Kidney (tissue), 14 donors: ENCODE measurements around the gene ENTPD1. TPM values are rescaled to one million over a fixed set of nuclear protein-coding genes. Genes with fewer than 3 reads are reported as not detected.
A peak's percentile ranks its signal among the peaks of the same experiment; 100 is the strongest.
"Not testable (repeated sequence)": the region's sequence is repeated elsewhere in the genome, so short reads cannot be mapped to it uniquely, and the experiment has no call there.

ENCODE experiments used
- DNase-seq, 5 donors: peaks; one replicate each; pipeline ENCODE4 v3.0.0-alpha.2; 2013 to 2020
- FAIRE-seq: peaks from 2 replicates; lab custom pipeline; 2012; peaks lifted over from hg19 to GRCh38; lab: Jason Lieb, UNC
- H3K27ac ChIP-seq, 2 donors: one replicate each; pipeline ENCODE4 v1.7.0; 2013; ENCODE audit warnings: low read depth in 2 of 2, low read length in 2 of 2, inconsistent platforms in 1 of 2
- H3K27me3 ChIP-seq: one replicate; pipeline ENCODE4 v1.7.1; 2013; ENCODE audit warnings: low read length, inconsistent platforms; ENCODE audit not compliant: control insufficient read depth, insufficient read depth
- H3K36me3 ChIP-seq, 3 donors: one replicate each; pipeline versions ENCODE4 v1.7.0 to v1.7.1; 2013; ENCODE audit warnings: low read length in 3 of 3, control low read depth in 1 of 3, inconsistent platforms in 1 of 3; ENCODE audit not compliant: insufficient read depth in 3 of 3, control insufficient read depth in 2 of 3
- H3K4me1 ChIP-seq, 3 donors: one replicate each; pipeline versions ENCODE4 v1.7.0 to v1.7.1; 2013; ENCODE audit warnings: low read length in 3 of 3, inconsistent platforms in 1 of 3, low read depth in 1 of 3; ENCODE audit not compliant: control insufficient read depth in 2 of 3, insufficient read depth in 2 of 3
- H3K4me3 ChIP-seq, 3 donors: one replicate each; pipeline versions ENCODE4 v1.7.0 to v1.8.1; 2013; ENCODE audit warnings: low read length in 3 of 3, control low read depth in 1 of 3, inconsistent platforms in 1 of 3
- H3K9ac ChIP-seq, 3 donors: one replicate each; pipeline versions ENCODE4 v1.7.0 to v1.7.1; 2013; ENCODE audit warnings: low read length in 3 of 3, control low read depth in 1 of 3, inconsistent platforms in 1 of 3
- H3K9me3 ChIP-seq, 3 donors: one replicate each; pipeline versions ENCODE4 v1.7.0 to v1.7.1; 2013; ENCODE audit warnings: low read length in 3 of 3, control low read depth in 1 of 3, inconsistent platforms in 1 of 3; ENCODE audit not compliant: control insufficient read depth in 2 of 3, insufficient read depth in 1 of 3
- CTCF ChIP-seq: IDR thresholded peaks from 3 replicates; pipeline ENCODE4 v1.5.1; 2012; ENCODE audit warnings: mild to moderate bottlenecking, moderate library complexity, borderline replicate concordance; ENCODE audit not compliant: insufficient read depth; ENCODE audit errors: extremely low read depth
- intact Hi-C: fragments of 100-400 bp; cut with DNase I; formaldehyde crosslinking; loops from one replicate; pipeline ENCODE4 v1.11.1; 2022
- polyA plus RNA-seq: library from polyadenylated mRNA; stranded (reverse); fragments of 350-450 nt; fragmentation: Illumina TruSeq; extraction: RNeasy Lipid Tissue Mini Kit (QIAGEN cat#74804); gene quantifications from one replicate; pipeline ENCODE4 v1.2.3, GENCODE V29; 2014; ENCODE audit warnings: low read depth, low replicate concordance; ENCODE audit not compliant: insufficient read depth
- total RNA-seq: library from RNA; stranded (reverse); fragmentation: NEBNext Ultra II Directional; extraction: Animal tissue kit (Norgen Biotek cat#: 25700); gene quantifications from one replicate; pipeline ENCODE4 v1.2.1, GENCODE V29; 2021
- donor health status: control.
- donor health status: control.
- donor health status: control.
- donor health status: control.
- donor health status: control.
- donor health status: DM: yes; HTN: yes; CAD: no.
- donor health status: Normal renal cell carcinoma (clear cell type).

ENTPD1 gene
- total and polyA plus RNA-seq, 2 donors from 2014 or later: 5.2 to 36.6 TPM

GRCh38 chr10:95907456-95908253 is 151.7 kb downstream of the ENTPD1 start, which contains the start of gene CC2D2B:
CC2D2B (plus strand) TSS chr10:95907975; CDS start chr10:95911324, 3,349 bp downstream.
- peaks cover 0 to 5% (median 3%) of the 10 kb centered on the region in 3 donors for H3K4me1 ChIP-seq
- peaks cover 0 to 4% (median 3%) of the 10 kb centered on the region in 3 donors for H3K36me3 ChIP-seq
- H3K27me3 ChIP-seq: no peaks in the 10 kb centered on the region
- H3K27ac ChIP-seq: peak within 1 kb of the TSS; percentile 58 to 92
- H3K4me3 ChIP-seq: peak within 1 kb of the TSS; percentile 77 to 93 (median 91)
- DNase-seq (peak; percentile 90 to 95 (median 93)), FAIRE-seq (no peak)
- H3K9me3 ChIP-seq: no peaks in the 10 kb centered on the region
- H3K9ac ChIP-seq: peak within 1 kb of the TSS; percentile 52 to 88 (median 56)
- TF ChIP-seq CTCF: no peak
- intact Hi-C loops: no loop called here

- DNase-seq (no peak), FAIRE-seq (no peak)
- Histone ChIP-seq H3K27me3 (no peaks in the 10 kb centered on the region), H3K9ac (no peak overlapping the region), H3K4me3 (peak overlapping the region; percentile 77 to 93 (median 91)), H3K9me3 (no peaks in the 10 kb centered on the region), H3K36me3 (peaks cover 0 to 2% (median 0%) of the 10 kb centered on the region in 3 donors), H3K27ac (no peak overlapping the region), H3K4me1 (peaks cover 0 to 4% (median 3%) of the 10 kb centered on the region in 3 donors)
- no peak for TF ChIP-seq CTCF
- intact Hi-C loops: no loop called here
These were observed 152.5 kb downstream of the ENTPD1 start for GRCh38 chr10:95908450-95908849.

GRCh38 chr10:95909561-95909960 is 153.6 kb downstream of the ENTPD1 start:
- no peak for FAIRE-seq
- no peaks in the 10 kb centered on the region for H3K9me3 ChIP-seq
- TF ChIP-seq CTCF: no peak
- no peak overlapping the region for H3K9ac ChIP-seq
- H3K27me3 ChIP-seq: no peaks in the 10 kb centered on the region
- intact Hi-C loops: no loop called here
- H3K36me3 ChIP-seq: no peaks in the 10 kb centered on the region
- H3K4me3 ChIP-seq: no peak overlapping the region
- H3K27ac ChIP-seq: no peak overlapping the region
- no peak for DNase-seq
- peaks cover 0 to 4% (median 3%) of the 10 kb centered on the region in 3 donors for H3K4me1 ChIP-seq

- DNase-seq, intact Hi-C loops, H3K36me3 ChIP-seq, H3K27me3 ChIP-seq, H3K4me3 ChIP-seq, H3K4me1 ChIP-seq, H3K9ac ChIP-seq, H3K9me3 ChIP-seq, H3K27ac ChIP-seq: not testable (repeated sequence)
- FAIRE-seq: peak; percentile 29
These were observed 160.1 kb downstream of the ENTPD1 start for GRCh38 chr10:95916039-95916438.
